NCI-H460 (cell line): Measurements from ENCODE around the gene DISC1. TPM values are rescaled to one million over a fixed set of nuclear protein-coding genes. Genes with fewer than 3 reads are reported as not detected.
"Not testable (repeated sequence)": the region's sequence is repeated elsewhere in the genome, so short reads cannot be mapped to it uniquely, and the experiment has no call there.

ENCODE experiments used
- DNase-seq: peaks from one replicate; pipeline ENCODE4 v3.0.0-alpha.2; 2016; ENCODE audit warnings: low read depth; ENCODE audit errors: extremely low read depth
- total RNA-seq: library from RNA; depleted of rRNA; stranded (reverse); fragments of >200 nt; shearing (Covaris generic); gene quantifications from 2 replicates; pipeline ENCODE4 v1.2.3, GENCODE V29; 2014

Gene DISC1
- total RNA-seq, 1 experiment from 2014 or later, result 1.3 TPM

DNA sequence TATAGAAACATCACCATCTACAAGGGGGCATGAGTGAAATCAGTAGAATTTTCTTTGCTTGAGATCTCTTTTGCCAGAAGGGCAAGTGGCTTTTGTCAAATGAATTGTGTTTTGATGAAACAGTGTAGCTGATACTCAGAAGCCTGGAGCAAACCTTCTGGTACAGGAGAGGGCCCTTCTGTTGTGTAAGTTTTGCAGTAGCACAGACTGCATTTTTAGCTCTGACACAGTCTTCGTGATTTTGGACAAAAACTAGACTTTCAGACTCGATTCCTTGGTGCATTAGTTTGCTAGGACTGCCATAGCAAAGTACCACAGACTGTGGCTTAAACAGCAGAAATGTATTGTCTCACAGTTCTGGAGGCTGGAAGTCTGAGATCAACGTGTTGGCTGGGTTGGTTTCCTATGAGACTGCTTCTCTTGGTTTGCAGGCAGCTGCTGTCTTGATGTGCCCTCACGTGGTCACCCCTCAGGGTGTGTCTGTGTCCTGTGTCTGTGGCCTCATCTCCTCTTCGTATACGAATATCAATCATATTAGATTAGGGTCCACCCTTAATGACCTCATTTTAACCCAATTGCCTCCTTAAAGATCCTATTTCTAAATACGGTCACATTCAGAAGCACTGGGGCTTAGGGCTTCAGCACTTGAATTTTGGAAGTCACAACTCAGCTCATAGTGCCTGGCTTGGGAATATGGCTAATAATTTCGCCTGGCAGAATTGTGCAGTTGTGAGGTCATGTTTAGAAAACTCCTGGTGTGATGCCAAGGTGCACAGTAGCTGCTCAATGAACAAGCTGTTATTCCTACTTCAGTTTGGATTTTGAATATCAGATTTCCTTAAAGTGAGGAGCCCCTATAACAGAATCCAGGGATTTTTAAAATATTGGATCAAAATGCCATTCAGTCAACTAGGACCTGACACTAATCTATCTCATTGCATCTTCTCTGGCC lies 21.2 kb upstream of the DISC1 start:
- DNase-seq, result no peak

DNA sequence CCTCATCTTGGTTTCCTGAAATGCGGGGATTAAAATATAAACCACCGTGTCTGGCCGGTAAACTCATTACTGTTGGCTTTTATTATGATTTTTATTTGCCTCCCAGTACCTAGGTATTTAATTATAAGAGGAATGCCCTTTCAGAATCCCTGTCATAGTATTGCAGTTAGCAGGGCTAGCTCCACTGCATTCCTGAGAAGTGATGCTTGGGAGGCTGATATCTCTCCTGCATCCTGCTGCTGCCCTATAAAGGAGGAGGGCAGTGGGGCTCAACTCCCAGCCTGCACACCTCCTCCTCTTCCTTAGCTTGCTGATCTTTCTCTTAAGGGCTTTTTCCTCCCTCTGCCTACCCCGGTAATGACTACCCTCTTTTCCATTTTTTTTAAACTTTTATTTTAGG lies 19.9 kb upstream of the DISC1 start:
- DNase-seq, result no peak

- DNase-seq, result no peak
Measured at GRCh38 chr1:231610388-231610787, 16.2 kb upstream of the DISC1 start.

DNA sequence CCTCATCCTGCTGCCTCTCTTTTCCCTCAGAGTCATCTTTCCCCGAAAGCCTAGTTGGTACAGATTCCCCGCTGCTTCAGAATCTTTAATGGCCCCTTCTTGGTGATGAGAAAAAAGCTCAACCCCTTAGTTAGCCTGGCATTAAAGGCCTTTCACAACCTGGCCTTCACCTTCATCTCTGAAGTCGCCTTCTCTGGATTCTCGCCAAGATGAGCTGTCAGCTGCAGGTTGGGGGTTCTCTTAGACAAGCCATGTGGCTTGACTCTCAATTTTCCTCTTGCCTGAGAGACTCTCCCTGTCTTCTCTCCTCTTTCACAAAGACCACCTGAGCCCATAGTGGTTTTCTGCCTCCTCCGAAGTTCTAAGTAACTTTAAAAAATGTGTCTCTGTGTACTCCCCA lies 15.5 kb upstream of the DISC1 start:
- no peak for DNase-seq

- no peak for DNase-seq
Measured at GRCh38 chr1:231611851-231612250, 14.7 kb upstream of the DISC1 start.

DNA sequence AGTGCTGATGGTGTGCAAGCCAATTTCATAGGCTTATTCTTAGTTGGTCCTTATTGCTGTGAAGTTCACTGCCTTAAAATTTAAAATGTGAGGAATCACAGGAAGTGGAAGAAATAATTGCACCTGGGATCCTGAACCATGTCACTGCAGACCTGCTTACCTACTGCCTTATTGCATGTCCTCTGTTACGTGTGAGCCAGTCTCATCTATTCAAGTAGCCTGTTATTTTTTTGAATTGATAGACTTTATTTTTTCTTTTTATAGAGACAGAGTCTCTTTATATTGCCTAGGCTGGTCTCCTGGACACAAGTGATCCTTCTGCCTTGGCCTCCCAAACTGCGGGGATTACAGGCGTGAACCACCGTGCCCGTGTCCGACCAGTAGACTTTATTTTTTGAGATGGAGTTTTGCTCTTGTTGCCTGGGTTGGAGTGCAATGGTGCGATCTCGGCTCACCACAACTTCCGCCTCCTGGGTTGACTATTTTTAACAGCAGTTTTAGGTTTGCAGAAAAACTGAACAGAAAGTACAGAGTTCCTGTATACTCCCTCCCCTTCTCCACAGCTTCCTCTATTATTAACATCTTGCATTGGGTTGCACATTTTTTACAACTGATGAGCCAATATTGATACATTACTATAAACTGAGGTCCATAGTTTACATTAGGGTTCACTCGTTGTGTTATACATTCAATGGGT lies 14.0 kb upstream of the DISC1 start:
- DNase-seq, result no peak

- DNase-seq, result no peak
Measured at GRCh38 chr1:231613419-231614349, 12.9 kb upstream of the DISC1 start.

DNA sequence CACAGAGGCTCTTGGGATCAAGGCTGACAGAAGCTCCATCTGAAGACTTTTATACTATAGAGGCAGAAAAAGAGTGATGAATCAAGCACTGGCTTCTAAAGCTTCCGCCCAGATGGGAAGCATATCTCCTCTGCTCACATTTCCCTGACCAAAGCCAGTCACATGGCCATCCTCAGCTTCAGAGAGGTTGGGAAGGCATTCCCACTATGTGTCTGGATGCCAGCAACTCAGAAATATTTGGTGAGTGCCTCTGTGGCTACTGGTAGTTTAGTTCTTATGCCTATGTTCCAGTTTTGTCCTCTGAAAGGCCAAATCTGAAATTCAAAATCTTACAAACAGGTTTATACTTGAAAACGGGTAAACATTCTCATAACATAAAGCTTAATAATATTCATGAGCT lies 9.9 kb upstream of the DISC1 start:
- no peak for DNase-seq

- no peak for DNase-seq
Measured at GRCh38 chr1:231618609-231619256, 7.9 kb upstream of the DISC1 start.

DNA sequence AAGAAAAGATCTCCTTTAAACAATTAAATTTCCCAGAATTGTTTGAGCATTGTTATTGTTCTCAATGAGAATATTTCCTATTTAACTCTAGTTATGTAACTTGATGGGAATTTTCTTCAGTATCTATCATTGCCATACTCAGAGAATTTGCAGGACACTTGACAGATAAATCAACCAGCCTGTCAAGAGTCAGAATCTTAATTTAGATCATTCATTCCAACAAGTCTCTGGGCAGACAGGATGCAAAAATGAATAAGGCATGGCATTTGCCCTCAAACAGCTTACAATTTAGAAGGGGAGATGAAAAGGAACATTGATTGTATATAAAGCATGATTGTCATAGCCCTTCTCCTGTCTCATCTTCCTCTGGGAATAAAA lies 7.3 kb upstream of the DISC1 start:
- no peak for DNase-seq

DNA sequence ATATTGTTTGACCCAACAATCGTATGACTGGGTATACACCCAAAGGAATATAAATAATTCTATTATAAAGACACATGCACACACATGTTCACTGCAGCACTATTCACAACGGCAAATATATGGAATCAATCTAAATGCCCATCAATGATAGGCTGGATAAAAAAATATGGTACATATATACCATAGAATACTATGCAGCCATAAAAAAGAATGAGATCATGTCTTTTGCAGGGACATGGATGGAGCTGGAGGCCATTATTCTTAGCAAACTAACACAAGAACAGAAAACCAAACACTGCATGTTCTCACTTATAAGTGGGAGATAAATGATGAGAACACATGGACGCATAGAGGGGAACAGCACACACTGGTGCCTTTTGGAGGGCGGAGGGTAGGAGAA lies 1.5 kb upstream of the DISC1 start:
- not testable (repeated sequence) for DNase-seq

DNA sequence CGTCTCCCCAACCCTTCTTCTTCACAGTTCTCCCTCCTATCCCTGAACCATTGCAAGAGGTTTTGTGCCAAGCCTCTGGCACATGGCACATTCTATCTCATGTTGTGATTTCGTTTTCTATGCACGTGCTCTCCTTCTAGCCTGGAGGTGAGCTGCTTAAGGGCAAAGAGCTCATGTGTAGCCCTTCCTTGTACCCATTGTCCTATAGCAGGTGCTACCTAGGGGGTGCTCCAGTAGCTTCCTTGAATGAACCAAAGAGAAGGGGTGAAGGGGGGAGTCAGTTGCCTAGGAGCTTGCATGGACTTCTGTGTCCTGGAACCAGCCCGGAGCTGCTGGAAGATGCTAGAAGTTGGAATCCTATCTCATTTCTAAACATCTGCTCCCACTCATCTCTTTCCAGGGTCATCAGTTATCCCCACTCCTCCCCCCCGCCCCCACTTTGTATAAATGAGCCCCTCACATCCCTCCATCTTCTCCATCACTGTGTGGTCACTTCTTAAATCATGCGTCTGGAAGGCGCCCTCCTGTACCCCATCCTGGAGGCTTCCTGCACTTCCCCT lies 535 bp upstream of the DISC1 start:
- no peak for DNase-seq

DNA sequence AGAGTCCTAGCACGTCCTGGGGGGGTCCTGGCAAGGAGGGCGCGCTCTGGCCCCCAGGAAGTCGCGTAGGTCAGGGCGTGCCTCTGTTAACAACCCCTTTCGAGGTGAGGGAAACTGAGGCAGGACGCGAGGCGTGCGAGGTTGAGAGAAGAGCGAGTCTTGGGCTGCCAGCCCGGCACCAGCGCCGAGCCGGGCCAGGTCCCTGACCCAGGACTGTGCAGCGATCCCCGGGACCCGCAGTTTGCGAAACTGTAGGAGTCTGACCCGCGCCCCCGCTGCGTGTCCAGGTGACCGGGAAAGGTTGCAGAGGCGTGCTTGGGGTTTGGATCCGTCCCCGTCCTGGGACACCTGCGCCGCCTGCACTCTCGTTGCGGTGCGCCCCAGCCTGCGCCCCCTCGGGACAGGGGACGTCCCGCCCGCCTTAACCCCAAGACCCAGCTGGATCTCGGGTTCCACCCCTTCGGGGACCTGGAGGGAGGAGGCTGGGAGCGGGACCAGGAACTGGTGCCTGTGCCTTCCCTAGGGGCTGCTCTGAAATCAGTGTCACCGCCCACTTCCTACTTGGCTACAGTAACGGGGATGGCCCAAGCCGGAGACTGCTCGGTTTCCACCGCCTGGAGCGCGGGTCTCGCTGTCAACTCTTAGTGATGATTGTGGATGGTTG lies 493 bp downstream of the DISC1 start:
- DNase-seq, result peak; percentile 27

- no peak for DNase-seq
Measured at GRCh38 chr1:231628207-231628876, 1.8 kb downstream of the DISC1 start.

- DNase-seq, result peak; percentile 13
Measured at GRCh38 chr1:231629132-231629531, 2.5 kb downstream of the DISC1 start.

DNA sequence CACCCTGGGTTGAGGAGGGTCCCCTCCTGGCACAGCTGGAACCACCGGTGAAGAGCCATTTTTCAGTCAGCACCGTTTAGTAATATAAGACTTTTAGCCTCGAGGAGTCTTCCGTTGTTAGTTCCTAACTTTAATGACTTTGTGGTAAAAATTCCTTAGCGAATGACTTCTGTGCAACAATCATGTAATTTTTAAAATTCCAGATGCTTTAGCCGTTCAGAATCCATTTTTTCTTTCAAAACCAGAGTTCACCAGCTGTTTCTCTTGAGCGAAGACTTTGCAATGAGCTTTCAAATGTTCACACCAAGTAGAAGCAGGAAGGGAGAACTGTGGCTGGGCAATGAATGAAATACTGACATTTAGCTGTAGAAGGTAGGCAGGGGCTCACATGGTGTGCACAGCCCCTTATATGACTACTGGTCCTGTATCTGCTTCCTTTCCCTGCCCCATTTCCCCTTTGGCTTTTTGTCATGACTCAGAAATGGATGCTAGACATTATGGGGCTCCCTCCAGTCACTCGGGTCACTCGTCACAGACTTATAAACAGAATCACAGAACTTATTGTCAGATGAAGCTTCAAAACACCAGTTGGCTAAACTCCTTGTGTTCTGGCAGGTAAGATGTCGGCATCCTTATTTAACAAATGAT lies 4.1 kb downstream of the DISC1 start:
- DNase-seq, result no peak

DNA sequence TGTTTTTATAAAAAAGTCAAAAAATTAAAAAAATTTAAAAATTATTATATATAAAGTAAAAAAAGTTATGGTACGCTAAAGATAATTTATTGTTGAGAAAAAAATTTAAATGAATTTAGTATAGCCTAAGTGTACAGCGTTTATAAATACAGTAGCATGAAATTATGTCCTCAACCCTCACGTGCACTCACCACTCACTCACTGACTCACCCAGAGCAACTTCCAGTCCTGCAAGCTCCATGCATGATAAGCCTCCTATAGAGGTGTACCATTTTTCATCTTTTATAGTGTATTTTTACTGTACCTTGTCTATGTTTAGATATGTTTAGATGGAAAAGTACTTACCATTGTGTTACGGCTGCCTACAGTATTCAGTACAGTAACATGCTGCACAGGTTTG lies 5.1 kb downstream of the DISC1 start:
- no peak for DNase-seq

GRCh38 chr1:231632119-231632518 lies 5.5 kb downstream of the DISC1 start:
- no peak for DNase-seq
